Testis (tissue), 3 donors: ENCODE measurements around the gene CNIH3. TPM values are rescaled to one million over a fixed set of nuclear protein-coding genes. Genes with fewer than 3 reads are reported as not detected.

Experiments used
- DNase-seq: peaks from one replicate; pipeline ENCODE4 v3.0.0-alpha.2; 2019
- H3K27ac ChIP-seq, 2 donors: fragments of 200-600 bp; sonication (generic); one replicate each; pipeline ENCODE4 v1.5.1; 2019
- H3K27me3 ChIP-seq: fragments of 200-600 bp; sonication (generic); one replicate; pipeline ENCODE4 v1.5.1; 2019
- H3K36me3 ChIP-seq: fragments of 200-600 bp; sonication (generic); one replicate; pipeline ENCODE4 v1.5.1; 2017; ENCODE audit warnings: low read depth; ENCODE audit errors: missing control alignments
- H3K4me1 ChIP-seq: fragments of 200-600 bp; sonication (generic); one replicate; pipeline ENCODE4 v1.5.1; 2019
- H3K4me3 ChIP-seq, 2 donors: fragments of 200-600 bp; sonication (generic); one replicate each; pipeline ENCODE4 v1.5.1; 2017 to 2019
- H3K9me3 ChIP-seq: fragments of 200-600 bp; sonication (generic); one replicate; pipeline ENCODE4 v1.5.1; 2017
- CTCF ChIP-seq, 3 experiments: fragments of 450-650 bp in 2 of 3; fragments of 200-600 bp in 1 of 3; sonication (generic) in 1 of 3; IDR thresholded peaks; one replicate each; pipeline ENCODE4 v1.5.1; 2016 to 2019; ENCODE audit warnings: antibody characterized with exemption in 3 of 3, mild to moderate bottlenecking in 2 of 3, moderate library complexity in 1 of 3
- POLR2A ChIP-seq: fragments of 450-650 bp; IDR thresholded peaks from one replicate; pipeline ENCODE4 v1.6.1; 2017; ENCODE audit warnings: antibody characterized with exemption, mild to moderate bottlenecking, moderate library complexity
- WGBS, 2 donors: methylation state at CpG; one replicate each; pipeline ENCODE4 v1.1.5; 2018; 5-methylcytosine and 5-hydroxymethylcytosine counted together
- intact Hi-C: fragments of 100-400 bp; cut with DNase I; formaldehyde crosslinking; loops from one replicate; pipeline ENCODE4 v1.15.1; 2023; ENCODE audit warnings: low total_unique reads
- polyA plus RNA-seq: library from polyadenylated mRNA; stranded (reverse); fragments of 350-450 nt; fragmentation: Illumina TruSeq; extraction: RNeasy Lipid Tissue Mini Kit (QIAGEN cat#74804); gene quantifications from one replicate; pipeline ENCODE4 v1.2.3, GENCODE V29; 2014; ENCODE audit warnings: low read depth, low replicate concordance; ENCODE audit not compliant: insufficient read depth
- total RNA-seq, 2 donors: library from RNA; depleted of rRNA; stranded (reverse); fragments of >200 nt; gene quantifications; one replicate each; pipeline ENCODE4 v1.2.3, GENCODE V29; 2016

The CNIH3 gene
- total and polyA plus RNA-seq, 3 donors from 2014 or later: 8.5 to 9.8 (median 8.5) TPM

GRCh38 chr1:224640018-224640417 is 23.9 kb downstream of the CNIH3 start:
- WGBS, 2 donors: 90 to 94% methylated on average over 6 of the region's 6 CpGs
- Histone ChIP-seq H3K9me3 (no peaks in the 10 kb centered on the region), H3K27ac (no peak overlapping the region), H3K27me3 (no peaks in the 10 kb centered on the region), H3K36me3 (no peaks in the 10 kb centered on the region), H3K4me1 (no peaks in the 10 kb centered on the region), H3K4me3 (no peak overlapping the region)
- DNase-seq: no peak
- intact Hi-C loops: no loop called here
- TF ChIP-seq CTCF (IDR thresholded peaks at IDR 0.05): no peak
- TF ChIP-seq POLR2A: no peak

GRCh38 chr1:224640587-224640986 is 24.5 kb downstream of the CNIH3 start:
- Histone ChIP-seq H3K9me3 (no peaks in the 10 kb centered on the region), H3K4me3 (no peak overlapping the region), H3K36me3 (no peaks in the 10 kb centered on the region), H3K4me1 (no peaks in the 10 kb centered on the region), H3K27me3 (no peaks in the 10 kb centered on the region), H3K27ac (no peak overlapping the region)
- 65 to 94% methylated on average over 4 of the region's 4 CpGs for WGBS, 2 donors
- DNase-seq: no peak
- intact Hi-C loops: no loop called here
- TF ChIP-seq CTCF (IDR thresholded peaks at IDR 0.05) (no peak), POLR2A (no peak)

DNA sequence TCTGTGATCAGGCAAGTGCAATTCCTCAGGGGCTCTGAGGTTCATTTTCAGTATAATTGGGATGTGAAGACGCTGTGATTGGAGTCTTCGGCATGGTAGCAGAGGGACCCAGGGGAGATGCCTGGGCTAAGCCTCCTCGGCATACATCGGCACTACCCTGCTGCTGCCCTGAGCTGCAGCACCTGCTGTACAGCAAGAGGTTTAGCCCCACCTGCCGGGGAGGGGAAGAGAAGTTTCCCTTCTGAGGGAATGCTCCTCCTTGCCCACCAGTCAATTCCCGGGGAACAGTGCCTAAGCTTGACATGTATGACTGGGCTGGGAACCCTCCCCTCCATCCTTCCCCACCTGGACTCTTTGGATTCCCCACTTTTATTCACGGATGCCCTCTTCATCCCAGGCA is 24.9 kb downstream of the CNIH3 start:
- Histone ChIP-seq H3K4me3 (no peak overlapping the region), H3K27me3 (no peaks in the 10 kb centered on the region), H3K9me3 (no peaks in the 10 kb centered on the region), H3K4me1 (no peaks in the 10 kb centered on the region), H3K27ac (no peak overlapping the region), H3K36me3 (no peaks in the 10 kb centered on the region)
- TF ChIP-seq CTCF (IDR thresholded peaks at IDR 0.05) (no peak), POLR2A (no peak)
- intact Hi-C loops: no loop called here
- 85 to 86% methylated on average over 6 to 7 of the region's 7 CpGs for WGBS, 2 donors
- DNase-seq: no peak

GRCh38 chr1:224643653-224644052 is 27.5 kb downstream of the CNIH3 start:
- 88 to 93% methylated on average over 5 of the region's 5 CpGs for WGBS, 2 donors
- Histone ChIP-seq H3K4me3 (no peak overlapping the region), H3K36me3 (no peaks in the 10 kb centered on the region), H3K9me3 (no peaks in the 10 kb centered on the region), H3K27ac (no peak overlapping the region), H3K27me3 (no peaks in the 10 kb centered on the region), H3K4me1 (no peaks in the 10 kb centered on the region)
- DNase-seq: no peak
- TF ChIP-seq CTCF (IDR thresholded peaks at IDR 0.05) (no peak), POLR2A (no peak)
- intact Hi-C loops: no loop called here

DNA sequence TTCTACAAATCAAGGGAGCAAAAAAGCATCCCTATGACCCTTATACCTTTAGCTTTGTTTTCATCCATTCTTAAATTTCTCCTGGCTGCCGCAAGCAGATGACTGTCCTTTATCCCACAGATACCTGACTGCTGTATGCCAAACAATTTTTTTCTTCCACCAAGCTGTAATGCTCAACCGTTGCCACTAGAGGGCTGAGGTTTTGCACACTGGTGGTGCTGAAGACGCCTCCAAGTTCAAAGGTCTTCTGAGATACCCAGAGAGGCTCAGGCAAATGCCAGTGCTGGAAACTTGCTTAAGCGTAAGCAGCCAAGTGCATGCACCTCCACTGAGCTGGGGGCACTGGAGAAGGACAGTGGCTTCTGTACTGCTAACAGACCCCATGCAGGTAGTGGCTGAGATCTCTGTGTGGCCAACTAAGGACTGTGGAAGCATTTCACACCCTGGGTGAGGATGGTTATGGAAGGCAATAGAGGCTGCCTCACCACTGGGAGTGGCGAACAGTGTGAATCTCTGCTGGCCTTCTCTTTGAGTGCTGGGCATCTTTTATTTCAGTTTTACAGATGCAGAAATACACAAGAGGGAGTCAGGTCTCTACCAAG is 28.5 kb downstream of the CNIH3 start:
- 52 to 69% methylated on average over 5 of the region's 5 CpGs for WGBS, 2 donors
- peak; percentile 53 for DNase-seq
- intact Hi-C loops: no loop called here
- Histone ChIP-seq H3K36me3 (no peaks in the 10 kb centered on the region), H3K4me3 (no peak overlapping the region), H3K27ac (no peak overlapping the region), H3K4me1 (no peaks in the 10 kb centered on the region), H3K27me3 (no peaks in the 10 kb centered on the region), H3K9me3 (no peaks in the 10 kb centered on the region)
- TF ChIP-seq POLR2A (no peak), CTCF (IDR thresholded peaks at IDR 0.05) (peak; percentile 36 to 87 (median 67))
